Measurements from ENCODE around the gene S100A10. TPM values are rescaled to one million over a fixed set of nuclear protein-coding genes. Genes with fewer than 3 reads are reported as not detected.
A peak's percentile ranks its signal among the peaks of the same experiment; 100 is the strongest.

S100A10 gene
- total RNA-seq, 3 donors from 2014 or later (not counting 1 experiment from before 2014, with no cell fraction given): 142 to 200 (median 183) TPM

DNA sequence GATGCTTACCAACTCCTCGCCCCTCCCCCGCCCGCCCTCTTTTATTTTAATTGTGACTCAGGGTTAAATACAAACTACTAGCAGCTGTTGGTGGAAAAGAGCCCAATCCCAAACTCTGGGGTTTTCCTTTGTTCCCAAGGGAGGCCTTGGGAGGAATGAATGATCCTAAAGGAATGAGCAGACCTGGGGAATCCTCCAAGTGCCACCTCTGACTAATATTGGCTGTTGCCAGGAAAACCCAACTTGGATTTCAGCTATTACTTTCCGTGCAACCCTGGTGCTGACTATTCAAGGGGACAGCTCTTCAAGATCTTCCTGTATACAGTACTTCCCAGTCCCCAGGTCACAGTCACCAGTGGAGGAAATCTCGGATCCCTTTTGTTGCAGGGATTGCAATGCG, 1.3 kb upstream of the S100A10 start:
- TF ChIP-seq, protein P1, sequence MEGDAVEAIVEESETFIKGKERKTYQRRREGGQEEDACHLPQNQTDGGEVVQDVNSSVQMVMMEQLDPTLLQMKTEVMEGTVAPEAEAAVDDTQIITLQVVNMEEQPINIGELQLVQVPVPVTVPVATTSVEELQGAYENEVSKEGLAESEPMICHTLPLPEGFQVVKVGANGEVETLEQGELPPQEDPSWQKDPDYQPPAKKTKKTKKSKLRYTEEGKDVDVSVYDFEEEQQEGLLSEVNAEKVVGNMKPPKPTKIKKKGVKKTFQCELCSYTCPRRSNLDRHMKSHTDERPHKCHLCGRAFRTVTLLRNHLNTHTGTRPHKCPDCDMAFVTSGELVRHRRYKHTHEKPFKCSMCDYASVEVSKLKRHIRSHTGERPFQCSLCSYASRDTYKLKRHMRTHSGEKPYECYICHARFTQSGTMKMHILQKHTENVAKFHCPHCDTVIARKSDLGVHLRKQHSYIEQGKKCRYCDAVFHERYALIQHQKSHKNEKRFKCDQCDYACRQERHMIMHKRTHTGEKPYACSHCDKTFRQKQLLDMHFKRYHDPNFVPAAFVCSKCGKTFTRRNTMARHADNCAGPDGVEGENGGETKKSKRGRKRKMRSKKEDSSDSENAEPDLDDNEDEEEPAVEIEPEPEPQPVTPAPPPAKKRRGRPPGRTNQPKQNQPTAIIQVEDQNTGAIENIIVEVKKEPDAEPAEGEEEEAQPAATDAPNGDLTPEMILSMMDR (IDR thresholded peaks at IDR 0.05): no peak
- H3K27ac Mint-ChIP-seq: peak overlapping the region; percentile 83 to 84
- Histone ChIP-seq H3K9me3 (ENCODE audit: control insufficient read depth, insufficient read depth, low read length) (no peaks in the 10 kb centered on the region), H3K27me3 (ENCODE audit: control insufficient read depth, insufficient read depth, low read length) (no peaks in the 10 kb centered on the region), H3K36me3 (ENCODE audit: control insufficient read depth, insufficient read depth, low read length) (no peaks in the 10 kb centered on the region), H3K4me1 (ENCODE audit: control insufficient read depth, insufficient read depth, low read length) (peaks cover 26% of the 10 kb centered on the region), H3K4me3 (ENCODE audit: low read length) (no peak overlapping the region), H3K27ac (ENCODE audit: low read length) (no peak overlapping the region)
- DNase-seq (no peak), ATAC-seq (no peak)
- H3K9me3 Mint-ChIP-seq: no peaks in the 10 kb centered on the region
- intact Hi-C loops (cut with micrococcal nuclease): loop anchor here (2.0 kb wide), 1 partner anchor 50 kb away; no protein-coding TSS in a partner anchor
- 100% methylated on average over 6 of the region's 6 CpGs for WGBS (ENCODE audit: insufficient coverage)
- H3K4me1 Mint-ChIP-seq: peaks cover 32 to 45% of the 10 kb centered on the region in 2 donors
- H3K36me3 Mint-ChIP-seq: no peaks in the 10 kb centered on the region
- H3K27me3 Mint-ChIP-seq (ENCODE audit: low read depth in 2 of 2): no peaks in the 10 kb centered on the region
- peak overlapping the region; percentile 81 for H3K4me3 Mint-ChIP-seq

DNA sequence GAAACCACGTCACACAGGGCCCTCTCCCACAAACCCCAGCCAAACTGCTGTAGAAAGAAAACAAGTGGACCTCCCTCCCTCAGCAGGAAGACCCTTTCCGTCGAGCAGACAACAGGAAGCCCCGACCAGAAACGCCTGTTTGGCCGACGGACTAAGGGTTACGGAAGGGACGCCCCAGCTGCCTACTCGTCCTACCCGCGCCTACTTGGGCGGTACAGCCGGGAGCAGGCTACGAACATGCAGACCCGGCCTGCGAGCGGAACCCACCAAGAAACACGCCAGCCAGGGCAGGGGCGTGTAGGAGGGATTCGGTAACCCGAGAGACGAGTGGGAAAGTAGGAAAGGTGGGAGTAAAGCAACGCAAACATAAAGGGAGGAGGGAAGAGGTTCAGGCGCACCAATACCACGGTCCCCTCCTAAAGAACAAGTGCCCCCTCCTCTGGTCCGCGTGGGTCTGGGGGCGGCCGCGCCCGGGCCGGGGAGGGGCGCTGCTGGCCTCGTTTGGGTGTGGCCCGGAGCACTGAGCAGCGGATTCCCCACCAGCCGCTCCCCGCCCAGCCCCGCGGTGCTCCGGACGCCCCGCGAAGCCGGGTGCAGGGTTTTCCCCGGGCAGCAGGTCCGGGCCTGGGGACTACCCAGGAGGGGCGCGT, 450 bp downstream of the S100A10 start:
- Mint-ChIP-seq H3K36me3 (no peaks in the 10 kb centered on the region), H3K4me3 (peak overlapping the region; percentile 95), H3K27ac (peak overlapping the region; percentile 83 to 96), H3K27me3 (ENCODE audit: low read depth in 2 of 2) (no peaks in the 10 kb centered on the region), H3K4me1 (peaks cover 39 to 61% of the 10 kb centered on the region in 2 donors), H3K9me3 (no peaks in the 10 kb centered on the region)
- peak overlapping the region; percentile 96 for H3K4me3 ChIP-seq (ENCODE audit: low read length)
- WGBS (ENCODE audit: insufficient coverage): under 1% methylated on average over 50 of the region's 50 CpGs
- H3K27ac ChIP-seq (ENCODE audit: low read length): peak overlapping the region; percentile 89
- peak; percentile 10 to 30 (median 13) for ATAC-seq
- peak; percentile 43 to 59 for DNase-seq
- H3K4me1 ChIP-seq (ENCODE audit: control insufficient read depth, insufficient read depth, low read length): peaks cover 36% of the 10 kb centered on the region
- TF ChIP-seq, protein P1 (IDR thresholded peaks at IDR 0.05): no peak
- intact Hi-C loops (cut with micrococcal nuclease): no loop called here
- no peaks in the 10 kb centered on the region for H3K9me3 ChIP-seq (ENCODE audit: control insufficient read depth, insufficient read depth, low read length)
- H3K27me3 ChIP-seq (ENCODE audit: control insufficient read depth, insufficient read depth, low read length): no peaks in the 10 kb centered on the region
- peaks cover 3% of the 10 kb centered on the region for H3K36me3 ChIP-seq (ENCODE audit: control insufficient read depth, insufficient read depth, low read length)

DNA sequence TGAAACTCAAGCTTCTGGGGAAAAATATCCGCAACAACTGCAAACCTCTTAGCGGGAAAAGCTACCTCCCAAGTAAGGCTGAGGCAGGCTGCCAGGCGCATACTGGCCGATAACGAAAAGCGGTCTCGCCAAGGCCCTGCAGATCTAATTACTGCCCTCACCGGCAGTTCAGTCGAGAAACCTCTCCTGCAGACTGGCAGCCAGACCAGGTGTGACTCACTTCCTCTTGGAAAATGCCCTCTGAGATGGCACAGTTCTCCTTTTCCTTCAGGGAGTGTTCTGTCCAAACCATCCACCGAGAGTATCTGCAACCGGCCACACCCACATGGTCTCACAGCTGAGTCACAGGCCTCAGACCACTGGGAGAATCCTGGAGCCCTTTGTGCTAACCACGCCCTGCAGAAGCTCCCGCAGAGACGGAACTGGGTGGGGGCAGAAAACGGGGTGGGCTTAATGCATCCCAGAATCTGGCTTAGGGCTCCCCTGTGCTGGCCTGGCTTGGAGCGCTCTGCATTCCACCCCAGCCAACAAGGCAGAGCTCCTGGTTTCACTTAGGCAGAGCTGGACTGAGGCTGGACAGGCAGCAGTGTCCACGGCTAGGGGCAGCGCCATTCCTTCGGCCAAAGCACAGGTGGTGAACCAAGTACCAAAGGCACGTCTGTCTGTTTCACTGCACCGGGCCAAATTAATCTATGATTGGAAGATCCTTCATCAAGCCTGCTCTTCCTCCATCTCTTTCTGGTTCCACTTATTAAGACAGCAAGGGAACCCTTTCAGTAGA, 1.2 kb downstream of the S100A10 start:
- no peaks in the 10 kb centered on the region for H3K9me3 Mint-ChIP-seq
- H3K27ac ChIP-seq (ENCODE audit: low read length): peak overlapping the region; percentile 89
- H3K36me3 Mint-ChIP-seq: no peaks in the 10 kb centered on the region
- H3K4me1 ChIP-seq (ENCODE audit: control insufficient read depth, insufficient read depth, low read length): peaks cover 36% of the 10 kb centered on the region
- H3K4me3 ChIP-seq (ENCODE audit: low read length): peak overlapping the region; percentile 96
- H3K36me3 ChIP-seq (ENCODE audit: control insufficient read depth, insufficient read depth, low read length): peaks cover 3% of the 10 kb centered on the region
- peak overlapping the region; percentile 83 to 96 for H3K27ac Mint-ChIP-seq
- intact Hi-C loops (cut with micrococcal nuclease): no loop called here
- peak overlapping the region; percentile 95 for H3K4me3 Mint-ChIP-seq
- TF ChIP-seq, protein P1 (IDR thresholded peaks at IDR 0.05): no peak
- 46% methylated on average over 21 of the region's 21 CpGs for WGBS (ENCODE audit: insufficient coverage)
- no peak for ATAC-seq
- H3K27me3 Mint-ChIP-seq (ENCODE audit: low read depth in 2 of 2): no peaks in the 10 kb centered on the region
- no peaks in the 10 kb centered on the region for H3K9me3 ChIP-seq (ENCODE audit: control insufficient read depth, insufficient read depth, low read length)
- peaks cover 45 to 66% of the 10 kb centered on the region in 2 donors for H3K4me1 Mint-ChIP-seq
- no peaks in the 10 kb centered on the region for H3K27me3 ChIP-seq (ENCODE audit: control insufficient read depth, insufficient read depth, low read length)
- peak; percentile 29 to 52 for DNase-seq

All from natural killer cell (primary cell).